ENCODE results near the gene IQCH.

Gene IQCH

DNA sequence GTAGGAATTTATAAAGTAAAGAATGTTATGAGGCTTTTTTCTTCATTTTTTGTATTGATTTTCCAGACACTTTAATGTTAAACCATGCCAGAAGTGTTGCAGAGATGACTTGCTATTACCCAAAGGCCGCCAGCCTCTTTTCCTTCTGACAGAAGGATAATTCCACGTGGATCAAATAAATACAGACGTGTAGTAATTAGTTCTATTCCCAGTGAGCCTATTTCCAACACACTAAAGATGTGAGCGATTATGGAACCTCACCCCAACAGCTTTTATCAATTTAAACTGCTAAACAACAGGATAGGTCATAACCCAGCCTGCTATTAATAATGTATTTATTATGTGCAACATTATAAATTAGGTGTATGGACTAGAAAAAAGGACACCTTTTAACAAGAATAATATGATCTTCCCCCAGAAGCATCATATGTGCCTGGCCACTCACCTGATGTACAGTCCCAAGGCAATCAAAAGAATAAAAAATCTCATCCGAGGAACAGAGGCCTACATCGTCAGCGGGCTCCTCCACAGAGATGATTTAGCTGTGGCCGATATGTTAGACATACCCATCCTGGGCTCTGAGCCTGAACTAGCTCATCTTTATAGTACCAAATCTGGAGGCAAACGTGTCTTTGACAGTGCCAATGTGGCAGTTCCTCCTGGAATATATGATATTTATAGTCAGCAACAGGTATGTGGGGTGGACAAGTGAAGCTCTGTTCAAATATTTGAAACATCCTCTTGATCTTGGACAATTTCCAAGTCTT, 140.5 kb downstream of the IQCH start:
- DNase-seq (ENCODE audit: low read depth in 2 of 2), result no peak

DNA sequence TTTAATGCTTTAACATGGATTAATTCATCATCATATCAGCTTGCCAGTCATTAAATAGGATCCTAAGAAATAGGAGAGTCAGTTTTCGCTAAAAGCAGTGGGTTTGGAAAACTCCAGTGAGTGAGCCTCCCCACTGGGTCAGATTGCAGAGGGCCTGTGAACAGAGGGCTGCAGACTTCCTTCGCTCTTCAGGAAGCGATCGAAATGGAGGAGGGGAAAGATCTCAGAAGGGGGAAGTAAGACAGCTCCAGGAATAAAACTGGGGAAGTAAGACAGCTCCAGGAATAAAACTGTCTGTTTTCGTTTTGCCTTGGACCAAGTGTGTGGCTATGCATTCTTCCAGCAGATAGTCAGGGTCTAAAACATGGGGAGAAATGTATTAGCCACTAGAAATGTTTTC, 141.5 kb downstream of the IQCH start:
- DNase-seq (ENCODE audit: low read depth in 2 of 2), result no peak

DNA sequence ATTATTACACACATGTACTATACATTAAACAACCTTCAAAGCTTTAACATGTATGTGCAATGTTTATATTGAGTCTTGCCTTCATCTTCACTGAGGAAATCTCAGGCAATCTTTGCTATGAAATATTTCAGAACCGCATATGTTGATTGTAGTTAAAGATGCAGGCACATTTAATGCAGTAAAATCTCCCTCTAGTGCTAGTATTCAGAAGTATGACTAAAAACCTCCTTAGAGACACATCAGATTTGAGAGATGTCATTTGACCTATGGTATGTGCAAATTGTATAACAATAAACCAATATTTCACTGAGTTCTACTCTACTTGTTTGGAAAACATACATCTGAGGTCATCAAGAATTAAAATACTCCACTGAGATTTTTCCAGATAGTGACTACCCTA, 142.6 kb downstream of the IQCH start:
- no peak for DNase-seq (ENCODE audit: low read depth in 2 of 2)

DNA sequence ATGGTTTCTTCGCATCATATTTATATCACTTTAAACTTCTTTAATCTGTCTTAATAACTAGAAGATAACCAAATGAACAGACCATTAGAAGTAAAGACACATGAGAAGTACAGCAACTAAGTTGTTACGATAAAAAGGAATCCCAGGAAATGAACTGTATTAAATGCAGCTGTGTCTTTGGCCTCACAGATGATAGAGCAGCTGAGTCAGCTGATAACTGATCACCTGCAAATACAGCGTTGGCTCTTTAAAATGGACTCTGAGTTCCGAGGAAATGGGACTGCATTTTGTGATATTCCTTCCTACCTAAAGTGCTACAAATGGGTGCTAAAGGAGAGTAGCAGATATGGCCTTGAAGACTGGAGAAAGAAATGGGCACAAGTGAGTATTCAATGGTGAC, 145.3 kb downstream of the IQCH start:
- DNase-seq (ENCODE audit: low read depth in 2 of 2), result no peak

DNA sequence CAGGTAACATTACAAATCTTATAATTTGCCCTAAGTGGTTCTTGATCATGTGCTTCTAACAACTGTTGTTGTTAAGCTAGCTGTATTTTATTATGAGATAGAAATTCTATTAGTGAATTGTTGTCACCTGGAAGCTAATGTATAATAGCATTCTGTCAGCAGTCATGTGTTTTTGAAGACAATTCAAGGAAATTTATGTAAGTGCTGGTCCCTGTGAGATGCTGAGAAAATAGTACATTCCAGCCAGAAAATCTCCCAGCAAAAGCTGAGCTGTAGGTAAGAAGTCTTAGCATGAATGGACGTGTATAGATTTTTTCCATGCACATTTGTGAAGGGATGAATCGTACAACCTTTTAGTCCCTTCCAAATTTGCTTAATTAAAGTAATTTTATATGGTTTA, 146.3 kb downstream of the IQCH start:
- no peak for DNase-seq (ENCODE audit: low read depth in 2 of 2)

DNA sequence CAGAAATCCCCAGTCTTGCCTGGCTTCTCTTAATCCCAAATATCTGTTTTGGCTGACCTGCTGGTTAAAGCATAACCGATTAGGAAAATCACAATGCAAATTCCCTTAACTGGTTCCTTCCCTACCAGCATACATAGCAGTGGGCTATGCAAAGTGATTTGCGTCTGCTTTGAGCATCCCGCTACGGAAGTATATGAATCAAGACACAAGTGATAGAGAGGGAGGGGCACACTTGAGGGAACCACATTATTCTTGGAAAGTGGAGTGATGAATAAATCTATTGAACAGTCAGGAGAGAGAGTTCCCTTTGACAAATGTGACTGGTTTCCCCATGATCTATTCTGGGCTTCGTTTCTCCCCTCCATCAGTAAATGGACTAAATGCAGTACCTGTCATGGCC, 146.8 kb downstream of the IQCH start:
- DNase-seq (ENCODE audit: low read depth in 2 of 2), result no peak

DNA sequence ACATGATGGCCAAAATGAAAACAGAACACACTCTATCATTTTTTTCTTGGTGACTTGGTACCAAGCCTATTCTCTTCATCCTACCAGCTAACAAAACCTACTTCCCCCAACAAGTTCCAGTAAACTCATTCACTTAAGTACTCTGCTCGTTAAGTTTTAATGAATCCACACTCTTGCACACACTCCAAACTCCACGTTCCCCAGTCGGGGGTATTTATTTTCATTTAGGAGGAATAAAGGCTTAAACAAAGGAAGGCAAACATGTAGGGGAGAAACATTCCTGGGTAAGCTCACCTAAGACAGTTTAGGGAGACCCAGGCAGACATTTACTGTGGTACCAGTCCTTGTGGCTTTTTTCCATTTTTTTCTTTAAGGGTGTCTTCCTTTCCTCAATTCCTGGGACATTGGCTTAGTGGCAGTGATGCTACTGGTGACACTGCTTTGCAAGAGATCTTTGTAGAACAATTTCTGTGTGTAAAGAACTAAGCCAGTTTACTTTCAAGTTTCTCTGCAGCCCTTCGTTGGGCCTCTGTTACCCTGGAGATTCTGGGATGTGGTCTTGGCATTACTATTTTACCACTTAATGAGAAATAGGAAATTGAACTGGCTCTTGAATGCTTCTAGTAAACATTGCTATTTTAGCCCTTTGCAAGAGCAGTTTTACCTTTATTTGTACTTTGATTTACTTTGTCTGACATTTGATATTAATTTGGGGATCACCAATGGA, 149.0 kb downstream of the IQCH start:
- no peak for DNase-seq (ENCODE audit: low read depth in 2 of 2)

DNA sequence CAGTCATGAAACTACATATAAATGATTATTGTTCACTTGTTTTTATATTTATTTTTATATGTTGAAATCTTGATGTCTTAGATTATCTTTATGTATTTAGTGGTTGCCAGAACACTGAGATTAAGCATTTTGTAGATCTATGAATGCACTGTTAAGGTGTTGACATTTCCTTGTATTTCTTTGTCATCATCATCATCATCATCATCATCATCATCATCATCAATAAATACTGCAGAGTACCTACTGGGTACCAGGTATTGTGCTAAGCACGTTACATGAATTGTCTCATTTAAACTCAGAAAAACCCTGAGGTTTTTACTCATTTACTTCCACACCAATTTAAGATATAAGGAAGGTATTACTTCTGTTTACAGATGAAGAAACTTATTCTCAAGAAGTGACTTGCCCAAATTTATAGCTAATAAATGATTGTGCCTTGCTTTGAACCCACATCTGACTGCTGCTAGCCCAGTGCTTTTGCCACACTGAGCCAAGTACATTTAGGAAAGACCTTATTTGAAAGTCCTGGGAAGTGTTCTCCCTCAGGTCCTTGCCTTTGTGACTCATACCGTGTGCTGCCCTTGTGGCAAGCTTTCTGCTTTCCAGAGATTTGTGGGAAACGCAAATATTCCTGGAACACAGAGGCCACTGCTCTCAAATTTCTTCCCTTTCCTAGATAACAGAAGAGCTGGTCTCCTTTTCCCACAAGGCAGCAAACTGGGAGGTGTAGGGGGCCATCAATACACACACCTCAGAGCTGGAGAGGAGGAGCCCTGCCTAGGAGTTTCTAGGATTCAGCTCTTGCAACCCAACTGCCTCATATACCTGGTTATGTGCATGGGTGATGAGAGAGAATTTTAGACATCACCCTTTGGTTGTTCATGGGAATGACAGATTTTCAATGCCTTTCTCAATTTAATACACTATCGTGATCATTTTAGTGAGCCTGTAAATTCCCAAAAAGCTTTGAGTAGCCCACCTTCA, 150.9 kb downstream of the IQCH start:
- DNase-seq (ENCODE audit: low read depth in 2 of 2), result no peak

DNA sequence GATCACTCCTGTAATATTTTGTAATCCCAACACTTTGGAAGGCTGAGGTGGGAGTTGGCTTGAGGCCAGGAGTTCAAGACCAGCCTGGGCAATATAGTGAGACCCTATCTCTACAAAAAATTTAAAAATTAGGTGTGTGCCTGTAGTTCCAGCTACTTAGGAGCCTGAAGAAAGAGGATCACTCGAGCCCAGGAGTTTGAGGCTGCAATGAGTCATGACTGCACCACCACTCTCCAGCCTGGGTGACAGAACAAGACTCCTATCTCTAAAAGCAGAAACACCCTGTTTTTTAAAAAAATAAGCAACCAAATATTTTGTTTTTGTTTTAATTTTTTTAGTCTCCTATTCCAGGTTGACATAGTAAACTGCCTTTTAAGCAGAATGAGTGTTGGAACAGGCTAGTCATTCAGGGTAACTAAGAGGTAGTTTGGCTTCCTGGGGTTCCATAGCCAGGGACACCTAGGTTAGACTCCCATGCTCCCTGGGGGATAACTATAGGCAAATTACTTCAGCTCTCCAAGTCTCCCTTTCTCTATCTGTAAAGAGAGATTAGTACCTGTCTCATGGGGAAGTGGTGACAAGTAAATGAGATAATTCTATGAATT, 151.8 kb downstream of the IQCH start:
- no peak for DNase-seq (ENCODE audit: low read depth in 2 of 2)

DNA sequence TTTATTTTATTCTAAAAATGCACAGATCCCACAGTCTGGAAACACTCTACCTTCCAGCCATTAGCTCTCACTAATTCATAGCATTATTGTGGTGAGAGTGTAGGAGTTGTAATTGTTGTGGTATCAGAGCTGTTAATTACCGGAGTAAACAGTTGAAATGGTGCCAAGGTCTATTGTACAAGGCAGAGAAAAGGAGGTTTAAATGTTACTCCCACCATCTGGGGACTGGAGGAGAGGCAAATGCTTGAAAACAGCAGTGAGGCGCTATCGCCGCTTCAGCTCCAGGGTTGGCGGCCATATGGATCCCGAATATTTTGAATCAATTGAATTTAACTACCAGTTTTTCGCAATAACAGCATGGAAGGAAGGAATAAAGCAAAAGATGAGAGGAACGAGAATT, 153.2 kb downstream of the IQCH start:
- DNase-seq (ENCODE audit: low read depth in 2 of 2), result no peak

DNA sequence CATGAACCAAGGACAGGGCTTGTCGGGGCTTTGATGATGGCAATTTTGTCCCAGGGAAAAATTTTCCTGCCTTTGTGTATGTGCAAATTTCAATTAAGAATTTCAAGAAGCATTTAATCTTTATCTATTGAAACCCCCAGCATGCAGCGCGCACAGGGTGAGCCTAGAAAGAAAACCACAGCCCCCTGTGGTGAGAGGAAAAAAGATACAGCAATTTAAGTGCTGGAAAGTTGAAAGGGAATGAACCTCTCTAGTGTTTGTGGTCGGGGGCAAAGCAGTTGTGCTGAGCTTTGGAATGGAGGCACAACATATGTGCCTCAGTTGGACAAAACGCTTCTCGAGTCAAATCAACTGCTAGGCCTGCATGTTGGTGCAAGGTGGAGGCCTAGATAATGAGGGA, 154.6 kb downstream of the IQCH start:
- no peak for DNase-seq (ENCODE audit: low read depth in 2 of 2)

DNA sequence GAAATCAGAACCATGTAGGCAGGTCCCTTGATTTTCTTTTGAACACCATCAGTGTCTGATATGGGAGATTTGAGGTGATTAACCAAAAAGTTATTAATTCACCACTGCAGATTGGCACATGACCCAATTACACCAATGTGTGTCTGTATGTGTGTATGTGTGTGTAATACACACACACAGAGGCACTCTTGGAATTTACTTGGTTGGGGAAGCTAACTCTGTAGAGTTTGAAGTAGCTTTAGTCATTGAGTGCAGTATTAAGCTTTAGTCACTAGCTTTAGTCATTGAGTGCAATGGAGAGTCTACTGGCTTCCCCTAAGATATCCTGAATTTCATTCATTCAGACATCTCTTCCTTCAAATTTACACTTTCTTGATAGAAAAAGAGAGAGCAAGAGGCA, 156.9 kb downstream of the IQCH start:
- no peak for DNase-seq (ENCODE audit: low read depth in 2 of 2)

DNA sequence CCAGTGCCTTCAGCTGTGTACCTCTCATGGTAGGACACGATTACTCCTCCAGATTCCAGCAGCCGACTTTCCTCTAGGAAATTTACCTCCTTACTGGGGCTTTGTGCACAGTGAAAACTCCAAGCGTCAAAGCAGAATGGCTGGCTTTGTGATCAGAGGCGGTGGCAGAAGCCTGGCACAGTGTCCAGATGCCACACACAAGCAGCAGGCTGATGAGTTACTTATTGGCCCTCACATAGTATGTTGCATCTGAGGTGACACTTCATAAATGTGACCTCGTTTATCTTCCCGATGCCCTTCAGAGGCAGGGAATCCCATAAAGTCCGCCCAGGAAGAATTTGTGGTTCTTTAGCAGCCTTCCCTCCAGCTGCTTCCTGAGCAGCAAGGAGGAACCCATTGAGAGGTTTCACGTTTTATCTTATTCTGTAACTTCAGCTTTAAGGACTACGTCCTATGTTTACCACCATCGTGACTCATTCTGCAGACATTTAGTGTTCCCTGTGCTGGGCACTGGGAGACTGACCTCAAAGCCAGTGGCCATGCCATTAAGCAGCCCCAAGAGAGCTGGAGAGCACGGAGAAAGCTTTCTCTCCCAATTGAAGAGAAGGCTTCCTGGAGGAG, 159.3 kb downstream of the IQCH start:
- no peak for DNase-seq (ENCODE audit: low read depth in 2 of 2)

DNA sequence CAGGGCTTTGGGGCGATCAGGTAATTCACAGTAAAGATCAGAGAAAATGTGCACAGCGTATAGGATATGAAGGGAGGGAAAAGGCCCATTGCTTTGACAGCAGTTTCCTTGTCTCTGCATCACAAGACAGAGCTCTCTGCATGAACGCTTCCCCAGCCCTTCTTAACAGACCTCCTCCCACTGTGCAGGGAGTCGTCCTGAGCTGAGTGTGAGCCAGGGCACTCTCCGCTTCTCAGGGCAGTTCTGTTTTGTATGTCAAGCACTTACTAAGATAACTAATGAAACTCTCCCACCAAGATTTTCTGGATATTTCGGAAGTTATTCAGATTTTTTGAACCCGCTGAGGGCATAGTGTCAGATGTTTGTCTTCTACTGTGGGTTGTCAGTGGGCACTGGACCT, 160.6 kb downstream of the IQCH start:
- no peak for DNase-seq (ENCODE audit: low read depth in 2 of 2)

DNA sequence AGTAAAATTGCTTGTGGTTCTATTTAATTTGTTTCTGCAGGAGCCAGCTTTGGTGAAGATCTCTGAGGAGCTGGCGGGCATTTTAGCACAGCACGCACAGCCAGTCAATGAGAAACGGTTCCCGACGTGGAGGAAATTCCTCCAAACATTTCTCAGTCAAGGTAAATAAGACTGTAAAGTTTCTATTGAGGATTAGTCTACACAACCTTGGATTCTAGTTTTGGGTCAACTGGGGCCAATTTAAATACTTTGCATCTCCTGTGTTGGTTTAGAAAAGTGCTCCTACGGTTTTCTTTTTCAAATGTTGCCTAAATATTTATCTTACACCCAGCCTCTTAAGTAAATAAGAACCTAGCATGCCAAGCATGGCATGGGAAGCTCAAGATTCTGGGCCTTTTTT, 162.3 kb downstream of the IQCH start:
- no peak for DNase-seq (ENCODE audit: low read depth in 2 of 2)

DNA sequence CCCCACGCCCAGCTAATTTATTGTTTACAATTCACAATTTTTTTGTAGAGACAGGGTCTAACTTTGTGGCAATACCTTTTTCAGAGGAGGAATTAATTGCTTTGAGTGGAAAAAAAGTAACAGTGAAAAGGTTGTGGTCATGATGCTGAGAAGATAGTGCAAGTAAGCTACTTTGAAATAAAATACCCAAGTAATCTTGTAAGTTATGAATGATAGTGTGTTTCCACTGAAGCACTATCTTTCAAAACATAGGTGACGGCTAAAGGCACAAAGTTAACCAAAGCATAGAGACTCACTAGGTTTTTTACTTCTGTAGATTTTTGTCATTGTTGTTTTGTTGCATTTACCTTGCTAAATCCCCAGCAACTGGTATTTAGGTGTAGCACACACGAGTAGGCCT, 165.1 kb downstream of the IQCH start:
- DNase-seq (ENCODE audit: low read depth in 2 of 2), result no peak

DNA sequence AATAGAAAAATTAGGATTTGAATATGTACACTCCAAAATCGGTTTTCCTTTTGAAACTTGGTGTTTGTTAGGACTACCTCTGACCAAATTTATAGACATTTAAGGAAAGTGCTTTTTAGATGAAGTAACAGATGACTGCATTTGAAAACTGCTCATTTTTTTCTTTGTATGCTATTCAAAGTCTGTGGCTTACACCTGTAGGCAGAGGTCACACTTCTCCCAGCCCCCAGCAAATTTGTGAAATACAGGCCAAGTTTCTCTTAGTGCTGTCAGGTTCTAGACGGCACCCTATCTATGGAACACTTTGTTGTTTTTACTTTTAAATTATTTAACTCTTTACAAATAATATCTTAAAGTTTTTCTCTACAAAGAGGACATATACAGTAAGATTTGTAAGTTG, 165.6 kb downstream of the IQCH start:
- no peak for DNase-seq (ENCODE audit: low read depth in 2 of 2)

DNA sequence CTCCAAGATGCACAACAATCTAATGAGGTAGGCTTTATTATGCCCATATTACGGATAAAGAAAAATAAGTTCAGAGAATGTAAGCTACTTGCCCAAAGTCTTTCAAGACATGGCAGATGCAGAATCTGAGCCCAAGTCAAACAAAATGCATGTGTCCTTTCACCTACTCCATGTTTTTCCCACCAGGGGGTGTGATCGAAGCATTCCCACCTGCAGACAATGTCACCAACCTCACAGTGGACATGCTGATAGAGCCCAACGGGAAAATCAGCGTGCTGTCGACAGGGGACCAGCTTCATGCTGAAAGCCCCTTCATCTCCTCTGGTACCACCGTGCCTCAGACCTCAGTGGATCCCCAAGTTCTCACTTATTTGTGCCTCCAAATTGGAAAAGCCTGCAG, 166.5 kb downstream of the IQCH start:
- no peak for DNase-seq (ENCODE audit: low read depth in 2 of 2)

DNA sequence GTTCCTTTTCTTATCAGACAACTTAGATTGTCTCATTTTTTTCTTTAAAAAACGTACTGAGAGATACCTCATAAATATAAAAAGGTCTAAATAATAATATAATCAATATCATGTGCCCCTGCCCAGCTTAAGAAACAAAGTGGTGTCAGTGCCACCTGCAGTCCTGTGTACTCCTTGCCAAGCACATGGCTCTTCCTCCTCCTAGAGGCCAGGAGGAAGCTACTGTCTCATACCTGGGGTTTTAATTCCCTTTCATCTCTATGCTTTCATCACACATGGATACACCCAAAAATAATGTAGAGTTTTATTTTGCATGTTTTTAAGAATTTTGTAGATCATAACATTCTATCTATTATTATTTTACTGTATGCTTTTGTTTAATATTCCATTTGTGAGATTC, 167.7 kb downstream of the IQCH start:
- DNase-seq (ENCODE audit: low read depth in 2 of 2), result no peak

DNA sequence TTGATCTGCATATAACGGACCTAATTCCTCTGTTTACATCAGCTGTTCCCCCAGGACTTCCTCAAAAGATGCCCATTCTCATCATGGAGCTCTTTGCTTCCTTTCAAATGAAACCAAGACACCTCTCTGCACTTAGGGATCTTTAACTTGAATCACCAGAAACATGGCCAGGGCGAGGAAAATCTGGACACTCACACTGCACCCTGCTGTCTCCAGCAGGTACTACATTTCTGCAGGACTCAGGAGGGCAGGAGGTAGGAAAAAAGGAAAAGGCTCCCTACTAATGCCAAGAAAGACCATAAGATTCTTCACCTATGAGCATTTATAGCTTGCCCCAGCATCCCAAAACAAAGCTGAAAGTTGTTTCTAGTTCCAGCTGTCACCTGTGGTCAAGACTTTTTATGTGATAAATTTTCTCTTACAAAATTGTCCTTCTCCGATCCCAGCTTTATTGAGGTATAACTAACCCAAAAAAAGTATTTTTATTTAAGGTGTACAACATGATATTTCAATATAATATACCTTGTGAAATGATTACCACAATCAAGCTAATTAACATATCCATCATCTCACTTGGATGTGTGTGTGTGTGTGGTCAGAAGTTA, 179.0 kb downstream of the IQCH start:
- DNase-seq (ENCODE audit: low read depth in 2 of 2), result no peak

All from activated CD8-positive, alpha-beta memory T cell treated with anti-CD3 and anti-CD28 coated beads for 4 hours (primary cell).